Measurements from ENCODE around the gene RTP2. TPM values are rescaled to one million over a fixed set of nuclear protein-coding genes. Genes with fewer than 3 reads are reported as not detected.

Gene RTP2
- total RNA-seq, 1 donor from 2014 or later = not detected

DNA sequence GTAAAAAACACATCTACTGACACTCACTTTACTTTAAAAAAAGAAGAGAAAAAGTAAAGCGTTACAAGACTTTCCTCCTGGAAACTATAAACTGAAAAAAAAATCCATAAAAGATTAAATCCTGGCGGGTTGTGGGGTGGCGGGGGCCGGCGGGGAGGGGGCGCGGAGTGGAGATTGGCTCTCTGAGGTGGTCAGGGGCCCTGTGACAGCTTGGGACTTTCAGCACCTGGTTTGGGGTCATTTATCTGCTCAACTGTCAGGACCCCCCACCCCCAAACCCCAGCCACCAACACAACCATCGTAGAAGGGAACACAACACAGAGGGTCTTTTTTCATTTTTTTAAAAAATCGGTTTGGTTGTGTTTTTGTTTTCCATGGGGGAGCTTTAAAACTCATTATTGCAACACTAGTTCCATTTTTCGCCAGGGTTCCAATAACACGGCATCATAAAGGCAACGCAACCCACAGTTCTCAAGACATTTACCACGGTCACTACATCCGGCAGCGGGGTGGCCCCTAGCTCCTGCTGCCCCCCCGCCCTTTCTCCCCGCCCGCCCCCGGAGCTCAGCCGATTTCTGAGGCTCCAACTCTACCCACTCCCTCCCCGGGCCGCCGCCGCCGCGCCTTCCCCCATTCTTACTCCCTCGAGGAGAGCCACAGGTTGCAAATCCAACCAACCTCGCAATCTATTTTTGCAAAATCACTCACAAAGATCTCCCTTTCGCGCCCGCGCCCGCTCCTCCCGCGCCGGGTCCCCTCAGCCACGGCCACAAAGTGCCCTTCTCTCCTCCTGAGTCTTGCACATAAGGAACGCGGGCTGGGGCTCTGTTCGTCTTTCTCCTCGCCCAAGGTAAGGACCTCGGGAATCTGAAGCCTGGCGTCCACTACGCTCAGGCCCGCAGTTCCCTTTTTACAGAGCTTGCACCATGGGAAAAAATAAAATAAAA is 41.1 kb upstream of the RTP2 start:
- no peaks in the 10 kb centered on the region for H3K27me3 ChIP-seq (ENCODE audit: control insufficient read depth, insufficient read depth, low read length)
- TF ChIP-seq, protein P1, sequence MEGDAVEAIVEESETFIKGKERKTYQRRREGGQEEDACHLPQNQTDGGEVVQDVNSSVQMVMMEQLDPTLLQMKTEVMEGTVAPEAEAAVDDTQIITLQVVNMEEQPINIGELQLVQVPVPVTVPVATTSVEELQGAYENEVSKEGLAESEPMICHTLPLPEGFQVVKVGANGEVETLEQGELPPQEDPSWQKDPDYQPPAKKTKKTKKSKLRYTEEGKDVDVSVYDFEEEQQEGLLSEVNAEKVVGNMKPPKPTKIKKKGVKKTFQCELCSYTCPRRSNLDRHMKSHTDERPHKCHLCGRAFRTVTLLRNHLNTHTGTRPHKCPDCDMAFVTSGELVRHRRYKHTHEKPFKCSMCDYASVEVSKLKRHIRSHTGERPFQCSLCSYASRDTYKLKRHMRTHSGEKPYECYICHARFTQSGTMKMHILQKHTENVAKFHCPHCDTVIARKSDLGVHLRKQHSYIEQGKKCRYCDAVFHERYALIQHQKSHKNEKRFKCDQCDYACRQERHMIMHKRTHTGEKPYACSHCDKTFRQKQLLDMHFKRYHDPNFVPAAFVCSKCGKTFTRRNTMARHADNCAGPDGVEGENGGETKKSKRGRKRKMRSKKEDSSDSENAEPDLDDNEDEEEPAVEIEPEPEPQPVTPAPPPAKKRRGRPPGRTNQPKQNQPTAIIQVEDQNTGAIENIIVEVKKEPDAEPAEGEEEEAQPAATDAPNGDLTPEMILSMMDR (IDR thresholded peaks at IDR 0.05; ENCODE audit: insufficient read depth, low read length, severe bottlenecking) = no peak
- H3K4me3 ChIP-seq (ENCODE audit: low read depth, low read length) = peak overlapping the region; percentile 88
- H3K36me3 ChIP-seq (ENCODE audit: control insufficient read depth, insufficient read depth, low read length) = no peaks in the 10 kb centered on the region
- DNase-seq (ENCODE audit: low read depth) (no peak), FAIRE-seq (no peak)

DNA sequence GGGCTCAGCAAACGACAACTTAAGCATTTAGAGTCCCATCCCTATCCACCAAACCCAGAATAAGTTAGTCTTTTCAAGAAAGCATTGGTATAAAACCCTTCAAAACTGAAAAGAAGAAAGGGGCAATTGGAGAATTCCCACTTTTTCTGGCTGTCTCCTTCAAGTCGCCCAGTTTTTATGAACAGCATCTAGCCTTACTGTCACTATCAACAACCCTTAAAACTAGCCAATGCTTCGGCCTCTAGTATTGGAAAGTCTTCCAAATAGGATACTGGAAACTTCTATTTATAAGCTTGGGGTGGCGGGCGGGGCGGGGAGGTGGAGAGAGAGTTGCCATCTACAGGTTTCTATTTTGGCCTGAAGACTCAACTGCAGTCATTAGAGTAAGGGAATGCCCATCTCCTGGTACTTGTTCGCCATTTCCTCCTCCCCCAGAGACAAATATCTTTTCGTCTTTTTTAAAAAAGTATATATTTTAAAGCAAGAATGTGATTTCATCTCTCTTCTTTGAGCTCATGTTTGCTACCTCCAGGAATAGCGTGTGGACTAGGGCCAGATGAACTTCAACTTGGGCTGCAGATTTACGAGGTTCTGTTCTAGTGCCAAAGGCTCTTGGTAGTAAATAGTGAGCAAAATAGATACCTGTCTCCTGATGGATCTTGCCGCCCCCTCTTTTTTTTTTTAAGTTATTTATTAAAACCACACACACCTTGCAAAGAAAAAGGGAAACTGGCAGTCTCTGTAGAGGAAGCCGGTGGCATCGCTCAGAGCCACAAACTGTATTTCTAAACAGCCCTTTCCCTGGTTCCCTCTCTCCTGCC is 40.2 kb upstream of the RTP2 start:
- peak overlapping the region; percentile 88 for H3K4me3 ChIP-seq (ENCODE audit: low read depth, low read length)
- H3K27me3 ChIP-seq (ENCODE audit: control insufficient read depth, insufficient read depth, low read length) = no peaks in the 10 kb centered on the region
- TF ChIP-seq, protein P1 (IDR thresholded peaks at IDR 0.05; ENCODE audit: insufficient read depth, low read length, severe bottlenecking) = no peak
- no peak for FAIRE-seq
- no peaks in the 10 kb centered on the region for H3K36me3 ChIP-seq (ENCODE audit: control insufficient read depth, insufficient read depth, low read length)
- DNase-seq (ENCODE audit: low read depth) = no peak

DNA sequence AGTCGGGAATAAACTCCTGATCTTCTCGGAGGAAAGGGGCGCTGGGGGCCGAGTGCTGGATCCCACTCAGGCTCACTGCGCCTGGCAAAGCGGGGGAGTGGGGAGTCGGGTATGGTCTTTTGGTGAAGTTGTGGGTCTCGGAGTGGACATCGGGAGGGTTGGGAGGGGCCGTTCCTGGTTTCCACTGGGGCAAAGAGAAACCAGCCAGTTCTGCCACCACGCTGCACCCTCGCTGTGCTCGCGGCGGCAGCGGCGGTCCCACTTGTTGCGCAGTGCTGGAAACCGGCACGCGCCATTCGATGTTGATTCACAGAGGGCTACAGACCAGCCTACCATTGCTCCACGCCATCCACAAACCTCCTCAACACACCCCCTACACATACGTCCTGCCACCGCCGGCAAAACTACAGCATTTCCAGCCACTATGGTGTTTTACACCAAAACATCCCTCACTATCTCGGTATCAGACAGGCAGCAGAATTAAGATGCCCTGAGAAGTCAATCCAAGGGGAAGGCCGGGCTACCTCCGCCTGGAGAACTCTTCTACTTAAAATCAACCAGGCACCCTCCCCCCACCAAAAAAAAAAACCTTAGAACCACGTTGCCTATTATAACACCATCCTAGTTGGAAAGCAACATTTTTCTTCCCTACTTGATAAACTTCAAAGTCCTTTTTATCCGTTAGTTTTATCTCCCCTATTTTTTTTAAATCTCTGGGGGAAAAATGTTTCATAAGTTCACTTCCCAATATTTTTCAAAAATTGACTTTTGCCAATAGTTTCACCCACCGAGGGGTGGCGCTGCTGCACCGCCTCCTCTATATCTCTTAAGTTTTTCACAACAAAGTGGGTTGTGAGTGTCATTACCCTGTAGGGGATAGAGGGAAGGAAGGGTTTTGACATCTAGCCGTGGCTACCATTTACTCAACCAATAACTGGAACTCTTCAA is 39.3 kb upstream of the RTP2 start:
- TF ChIP-seq, protein P1 (IDR thresholded peaks at IDR 0.05; ENCODE audit: insufficient read depth, low read length, severe bottlenecking) = peak; percentile 62
- Histone ChIP-seq H3K36me3 (ENCODE audit: control insufficient read depth, insufficient read depth, low read length) (no peaks in the 10 kb centered on the region), H3K4me3 (ENCODE audit: low read depth, low read length) (peak overlapping the region; percentile 43), H3K27me3 (ENCODE audit: control insufficient read depth, insufficient read depth, low read length) (no peaks in the 10 kb centered on the region)
- FAIRE-seq = no peak
- DNase-seq (ENCODE audit: low read depth) = peak; percentile 69

DNA sequence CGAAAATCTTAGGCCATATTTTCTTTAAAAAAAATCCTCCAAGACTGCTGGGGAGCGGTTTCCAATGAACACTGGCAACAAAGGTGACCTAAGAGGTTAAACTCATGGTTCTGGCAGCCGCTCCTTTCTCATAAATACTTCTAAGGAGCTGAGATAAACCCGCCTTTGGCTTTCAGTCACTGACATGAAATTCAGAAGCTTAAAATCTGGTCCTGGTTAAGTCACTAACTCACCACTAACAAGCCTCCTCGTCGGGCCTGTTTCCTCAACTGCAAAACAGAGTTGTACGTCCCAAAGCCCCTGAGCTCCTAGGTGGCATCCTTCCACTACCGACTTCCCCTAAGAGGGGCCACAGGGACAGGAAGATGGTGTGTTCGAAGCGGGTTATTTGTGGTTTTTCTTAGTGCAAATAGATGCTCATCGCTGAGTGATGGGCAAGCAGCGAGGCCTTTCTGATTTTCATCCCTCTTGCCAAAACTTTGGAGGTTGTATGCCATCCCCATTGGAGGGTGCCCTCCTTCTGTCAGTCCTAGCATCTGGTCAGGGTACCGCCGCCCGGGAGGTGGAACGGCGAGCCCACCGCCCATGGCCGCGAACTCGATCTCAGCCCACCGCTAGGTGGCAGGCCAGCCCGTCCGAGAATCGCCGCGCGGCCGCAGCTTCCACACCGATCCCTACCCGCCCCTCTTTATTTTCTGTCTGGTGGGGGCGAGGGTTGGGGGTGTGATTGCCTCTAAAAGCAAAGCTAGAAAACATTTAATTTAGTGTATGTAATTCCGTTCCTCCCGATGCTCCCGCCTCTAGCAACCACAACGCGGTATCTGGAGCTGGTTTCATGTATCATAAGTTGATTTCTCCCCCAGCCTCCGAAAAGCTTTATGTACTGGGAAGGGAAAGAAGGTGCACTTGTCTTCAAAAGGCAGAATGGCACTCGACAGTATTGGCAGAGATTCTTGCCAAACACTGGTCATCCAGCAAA is 38.4 kb upstream of the RTP2 start:
- DNase-seq (ENCODE audit: low read depth) (peak; percentile 31), FAIRE-seq (no peak)
- Histone ChIP-seq H3K27me3 (ENCODE audit: control insufficient read depth, insufficient read depth, low read length) (no peaks in the 10 kb centered on the region), H3K4me3 (ENCODE audit: low read depth, low read length) (peak overlapping the region; percentile 46), H3K36me3 (ENCODE audit: control insufficient read depth, insufficient read depth, low read length) (no peaks in the 10 kb centered on the region)
- TF ChIP-seq, protein P1 (IDR thresholded peaks at IDR 0.05; ENCODE audit: insufficient read depth, low read length, severe bottlenecking) = peak; percentile 85

All from bronchial epithelial cell (primary cell).